SK-N-SH treated with all-trans-retinoic acid at 6 μM for 48 hours (cell line): ENCODE data around the gene FOXE3.

Experiments
- ATAC-seq: fragments of 200-7000 bp; cut with Tn5 transposase; 3 replicates; pipeline ENCODE4 v1.9.1; 2020; ENCODE audit warnings: mild to moderate bottlenecking, moderate library complexity
- BACH2 ChIP-seq: fragments of 250-450 bp; sonication (Bioruptor Pico); IDR thresholded peaks from 2 replicates; pipeline ENCODE4 v1.9.0; 2021; ENCODE audit warnings: mild to moderate bottlenecking, borderline replicate concordance
- CREB5 ChIP-seq: fragments of 250-450 bp; sonication (Bioruptor Pico); IDR thresholded peaks from 2 replicates; pipeline ENCODE4 v1.5.1; 2020; ENCODE audit warnings: low read depth, mild to moderate bottlenecking, moderate library complexity
- CSDC2 ChIP-seq: fragments of 250-450 bp; sonication (Bioruptor Pico); IDR thresholded peaks from 2 replicates; pipeline ENCODE4 v1.5.0; 2020; ENCODE audit warnings: mild to moderate bottlenecking, moderate library complexity
- CSRNP3 ChIP-seq: fragments of 250-450 bp; sonication (Bioruptor Pico); IDR thresholded peaks from 2 replicates; pipeline ENCODE4 v1.5.1; 2021; ENCODE audit warnings: mild to moderate bottlenecking, moderate library complexity
- GLIS3 ChIP-seq: fragments of 250-450 bp; sonication (Bioruptor Pico); IDR thresholded peaks from 2 replicates; pipeline ENCODE4 v1.5.0; 2020; ENCODE audit warnings: mild to moderate bottlenecking, moderate library complexity
- ISL1 ChIP-seq: fragments of 250-450 bp; sonication (Bioruptor Pico); IDR thresholded peaks from 2 replicates; pipeline ENCODE4 v2.1.2; 2022; ENCODE audit warnings: mild to moderate bottlenecking, moderate library complexity
- OSR1 ChIP-seq: fragments of 250-450 bp; sonication (Bioruptor Pico); IDR thresholded peaks from 2 replicates; pipeline ENCODE4 v1.8.0; 2022; ENCODE audit warnings: moderate library complexity, mild to moderate bottlenecking, inconsistent platforms
- POU6F1 ChIP-seq: fragments of 250-450 bp; sonication (Bioruptor Pico); IDR thresholded peaks from 2 replicates; pipeline ENCODE4 v1.8.0; 2021; ENCODE audit warnings: low read depth, mild to moderate bottlenecking, moderate library complexity, borderline replicate concordance
- PPARA ChIP-seq: fragments of 250-450 bp; sonication (Bioruptor Pico); IDR thresholded peaks from 2 replicates; pipeline ENCODE4 v1.5.0; 2020; ENCODE audit warnings: mild to moderate bottlenecking, borderline replicate concordance
- RARB ChIP-seq: fragments of 250-450 bp; sonication (Bioruptor Pico); IDR thresholded peaks from 2 replicates; pipeline ENCODE4 v1.8.0; 2021; ENCODE audit warnings: mild to moderate bottlenecking, moderate library complexity
- TCF4 ChIP-seq: fragments of 250-450 bp; sonication (Bioruptor Pico); IDR thresholded peaks from 2 replicates; pipeline ENCODE4 v1.8.0; 2021; ENCODE audit warnings: mild to moderate bottlenecking, moderate library complexity, borderline replicate concordance
- TOX ChIP-seq: fragments of 250-450 bp; sonication (Bioruptor Pico); IDR thresholded peaks from 2 replicates; pipeline ENCODE4 v1.8.0; 2021; ENCODE audit warnings: mild to moderate bottlenecking, moderate library complexity, borderline replicate concordance
- TSHZ2 ChIP-seq: fragments of 250-450 bp; sonication (Bioruptor Pico); IDR thresholded peaks from 2 replicates; pipeline ENCODE4 v1.5.0; 2020; ENCODE audit warnings: mild to moderate bottlenecking, moderate library complexity
- ZC3H10 ChIP-seq: fragments of 250-450 bp; sonication (Bioruptor Pico); IDR thresholded peaks from 2 replicates; pipeline ENCODE4 v1.5.1; 2021; ENCODE audit warnings: mild to moderate bottlenecking, moderate library complexity
- ZFP3 ChIP-seq: fragments of 250-450 bp; sonication (Bioruptor Pico); IDR thresholded peaks from 2 replicates; pipeline ENCODE4 v1.5.0; 2020; ENCODE audit warnings: mild to moderate bottlenecking, moderate library complexity
- ZFP30 ChIP-seq: fragments of 450-650 bp; formaldehyde crosslinking; IDR thresholded peaks from 2 replicates; pipeline ENCODE4 v1.5.0; 2022; ENCODE audit warnings: mild to moderate bottlenecking, moderate library complexity
- ZNF565 ChIP-seq: fragments of 450-650 bp; formaldehyde crosslinking; conservative IDR thresholded peaks from 2 replicates; pipeline ENCODE4 v1.5.0; 2020; ENCODE audit warnings: low read depth, mild to moderate bottlenecking, moderate library complexity
- ZNF70 ChIP-seq: fragments of 450-650 bp; formaldehyde crosslinking; IDR thresholded peaks from 2 replicates; pipeline ENCODE4 v1.5.0; 2020; ENCODE audit warnings: mild to moderate bottlenecking, moderate library complexity
- ZNF8 ChIP-seq: fragments of 450-650 bp; formaldehyde crosslinking; IDR thresholded peaks from 2 replicates; pipeline ENCODE4 v1.5.0; 2020; ENCODE audit warnings: mild to moderate bottlenecking, moderate library complexity

Gene FOXE3

GRCh38 chr1:47385020-47385419, 31.1 kb upstream of the FOXE3 start (continued):
- TF ChIP-seq CSRNP3 (CRISPR knock-in tag), result no peak

GRCh38 chr1:47386268-47386667, 29.8 kb upstream of the FOXE3 start:
- TF ChIP-seq ZC3H10 (CRISPR knock-in tag) (no peak), ZNF8 (CRISPR knock-in tag) (peak; percentile 14; the same call in 1 of the 2 replicates), TOX (CRISPR knock-in tag) (no peak), ZNF565 (no peak), GLIS3 (CRISPR knock-in tag) (no peak), CSRNP3 (CRISPR knock-in tag) (no peak), CREB5 (CRISPR knock-in tag) (no peak)
- ATAC-seq, result no peak

GRCh38 chr1:47388030-47388890, 27.8 kb upstream of the FOXE3 start:
- no peak for TF ChIP-seq BACH2 (CRISPR knock-in tag)
- no peak for TF ChIP-seq ZFP30 (CRISPR knock-in tag)
- no peak for TF ChIP-seq CSRNP3 (CRISPR knock-in tag)
- no peak for TF ChIP-seq GLIS3 (CRISPR knock-in tag)
- TF ChIP-seq ZFP3 (CRISPR knock-in tag), result no peak
- TF ChIP-seq POU6F1 (CRISPR knock-in tag), result no peak
- no peak for TF ChIP-seq PPARA (CRISPR knock-in tag)
- TF ChIP-seq RARB (CRISPR knock-in tag), result no peak
- no peak for TF ChIP-seq CREB5 (CRISPR knock-in tag)
- no peak for TF ChIP-seq ISL1 (CRISPR knock-in tag)
- no peak for TF ChIP-seq TOX (CRISPR knock-in tag)
- no peak for TF ChIP-seq ZNF565
- no peak for TF ChIP-seq OSR1 (CRISPR knock-in tag)
- TF ChIP-seq ZC3H10 (CRISPR knock-in tag), result no peak
- TF ChIP-seq ZNF70 (CRISPR knock-in tag), result no peak
- no peak for TF ChIP-seq TCF4
- TF ChIP-seq CSDC2, result no peak
- ATAC-seq, result peak; percentile 51

- ATAC-seq, result peak; percentile 95
- TF ChIP-seq ZNF8 (CRISPR knock-in tag), result no peak
- TF ChIP-seq CREB5 (CRISPR knock-in tag), result no peak
- no peak for TF ChIP-seq BACH2 (CRISPR knock-in tag)
- TF ChIP-seq TSHZ2 (CRISPR knock-in tag), result no peak
- no peak for TF ChIP-seq GLIS3 (CRISPR knock-in tag)
- no peak for TF ChIP-seq TOX (CRISPR knock-in tag)
Measured at GRCh38 chr1:47388891-47389238, 27.2 kb upstream of the FOXE3 start.
